A673 (cell line): Measurements from ENCODE around the gene SPNS1. TPM values are rescaled to one million over a fixed set of nuclear protein-coding genes. Genes with fewer than 3 reads are reported as not detected.

Source experiments
- BruUV-seq: library from RNA; stranded (reverse); fragments of 400-500 nt; replicated peaks from 2 replicates; lab custom pipeline; 2021; lab: Mats Ljungman, UMichigan
- CTCF ChIA-PET: fragments of 300-600 bp; sonication (Branson Sonifier 250); formaldehyde crosslinking; loops from one replicate; lab custom pipeline; 2022; ENCODE audit warnings: antibody characterized with exemption; lab: Charles Lee
- POLR2A ChIA-PET: fragments of 300-600 bp; sonication (Branson Sonifier 250); formaldehyde crosslinking; loops from one replicate; lab custom pipeline; 2022; ENCODE audit warnings: antibody characterized with exemption; ENCODE audit not compliant: low non-redundant PET; lab: Charles Lee
- DNase-seq: peaks from one replicate; pipeline ENCODE4 v3.0.0-alpha.2; 2015; ENCODE audit warnings: low spot score
- H3K27ac ChIP-seq: fragments of 200-600 bp; sonication (generic); 2 replicates; pipeline ENCODE4 v1.5.1; 2016; ENCODE audit warnings: mixed run types, low read depth, mild to moderate bottlenecking, mixed read lengths, antibody characterized with exemption, low read length; ENCODE audit not compliant: poor library complexity, severe bottlenecking
- H3K27me3 ChIP-seq: fragments of 200-600 bp; sonication (generic); replicated peaks from 2 replicates; pipeline ENCODE4 v1.6.1; 2017; ENCODE audit warnings: mixed run types, low read depth, mild to moderate bottlenecking, mixed read lengths, antibody characterized with exemption, low read length; ENCODE audit not compliant: insufficient read depth, poor library complexity
- H3K36me3 ChIP-seq: fragments of 200-600 bp; sonication (generic); 2 replicates; pipeline ENCODE4 v1.6.1; 2016; ENCODE audit warnings: mixed run types, mild to moderate bottlenecking, mixed read lengths, antibody characterized with exemption, low read length; ENCODE audit not compliant: insufficient read depth, poor library complexity, severe bottlenecking
- H3K4me1 ChIP-seq: fragments of 200-600 bp; sonication (generic); 2 replicates; pipeline ENCODE4 v1.6.1; 2017; ENCODE audit warnings: mixed run types, mild to moderate bottlenecking, mixed read lengths, antibody characterized with exemption, low read length; ENCODE audit not compliant: insufficient read depth, poor library complexity, severe bottlenecking
- H3K4me3 ChIP-seq: fragments of 200-600 bp; sonication (generic); 2 replicates; pipeline ENCODE4 v1.5.1; 2016; ENCODE audit warnings: low read depth, mixed run types, mild to moderate bottlenecking, mixed read lengths, low read length; ENCODE audit not compliant: poor library complexity, severe bottlenecking
- H3K9me3 ChIP-seq: fragments of 200-600 bp; sonication (generic); 2 replicates; pipeline ENCODE4 v1.6.1; 2016; ENCODE audit warnings: mixed run types, low read depth, mild to moderate bottlenecking, mixed read lengths, antibody characterized with exemption, low read length; ENCODE audit not compliant: poor library complexity, severe bottlenecking
- CTCF ChIP-seq: fragments of 300-800, 200-600 bp; sonication (generic); conservative IDR thresholded peaks from 2 replicates; pipeline ENCODE4 v1.5.1; 2017; ENCODE audit warnings: low read depth, mild to moderate bottlenecking, antibody characterized with exemption, low read length, moderate library complexity, mixed read lengths
- EZH2 ChIP-seq: fragments of 200-600 bp; sonication (generic); IDR thresholded peaks from 2 replicates; pipeline ENCODE4 v1.6.1; 2017; ENCODE audit warnings: borderline replicate concordance, low read depth, mild to moderate bottlenecking, mixed read lengths, antibody characterized with exemption, low read length; ENCODE audit not compliant: poor library complexity, severe bottlenecking
- intact Hi-C: fragments of 100-400 bp; cut with micrococcal nuclease; formaldehyde crosslinking; loops from one replicate; pipeline ENCODE4 v1.10.0; 2022; ENCODE audit not compliant: unreplicated experiment
- total RNA-seq: library from RNA; stranded (reverse); gene quantifications from 2 replicates; pipeline ENCODE4 v1.2.3, GENCODE V29; 2021

SPNS1 gene
- total RNA-seq, 1 experiment from 2014 or later, result 46.3 TPM

GRCh38 chr16:28987170-28987853 is 12.7 kb downstream of the SPNS1 start:
- DNase-seq, result no peak
- H3K27ac ChIP-seq, result no peak overlapping the region
- no peaks in the 10 kb centered on the region for H3K4me1 ChIP-seq
- H3K9me3 ChIP-seq, result no peaks in the 10 kb centered on the region
- H3K4me3 ChIP-seq, result no peak overlapping the region
- ChIA-PET CTCF (no interaction called here), POLR2A (no interaction called here)
- no TSS peak for BruUV-seq
- H3K27me3 ChIP-seq, result no peaks in the 10 kb centered on the region
- no peaks in the 10 kb centered on the region for H3K36me3 ChIP-seq
- TF ChIP-seq EZH2 (no peak), CTCF (no peak)
- intact Hi-C loops, result no loop called here

DNA sequence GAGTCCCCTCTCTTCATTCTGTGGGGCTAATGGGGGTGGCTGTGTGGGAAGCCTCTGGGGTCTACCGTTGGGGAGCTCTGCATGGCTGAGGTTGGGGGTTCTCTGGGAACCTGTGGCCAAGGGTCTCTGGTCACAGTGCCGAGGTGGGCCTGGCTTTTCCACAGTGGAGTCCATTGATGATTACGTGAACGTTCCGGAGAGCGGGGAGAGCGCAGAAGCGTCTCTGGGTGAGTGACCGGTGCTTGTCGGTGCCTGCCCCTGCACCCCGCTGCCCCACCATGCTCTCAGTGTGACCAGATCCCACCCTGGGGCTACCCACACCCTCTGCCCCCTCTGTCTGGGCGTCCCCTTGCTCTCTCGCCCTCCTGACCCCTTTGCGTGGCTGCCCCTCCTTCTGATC is 14.8 kb downstream of the SPNS1 start:
- BruUV-seq, result no TSS peak
- intact Hi-C loops, result no loop called here
- no peaks in the 10 kb centered on the region for H3K36me3 ChIP-seq
- TF ChIP-seq CTCF, result no peak
- TF ChIP-seq EZH2, result no peak
- no peak overlapping the region for H3K27ac ChIP-seq
- H3K27me3 ChIP-seq, result no peaks in the 10 kb centered on the region
- DNase-seq, result no peak
- ChIA-PET CTCF (no interaction called here), POLR2A (no interaction called here)
- H3K4me1 ChIP-seq, result no peaks in the 10 kb centered on the region
- no peaks in the 10 kb centered on the region for H3K9me3 ChIP-seq
- no peak overlapping the region for H3K4me3 ChIP-seq

- no peak for DNase-seq
- H3K9me3 ChIP-seq, result no peaks in the 10 kb centered on the region
- H3K4me1 ChIP-seq, result no peaks in the 10 kb centered on the region
- no peak overlapping the region for H3K27ac ChIP-seq
- H3K27me3 ChIP-seq, result no peaks in the 10 kb centered on the region
- H3K4me3 ChIP-seq, result no peak overlapping the region
- no TSS peak for BruUV-seq
- intact Hi-C loops, result no loop called here
- CTCF ChIA-PET, result no interaction called here
- no peaks in the 10 kb centered on the region for H3K36me3 ChIP-seq
- TF ChIP-seq EZH2, result no peak
- TF ChIP-seq CTCF, result no peak
- POLR2A ChIA-PET, result interaction anchor here (0.6 kb wide), 1 partner anchor 621 kb away, joined by 8 read pairs; no protein-coding TSS in a partner anchor
These were observed 15.9 kb downstream of the SPNS1 start for GRCh38 chr16:28990375-28991040.
